Suprapubic skin (tissue), 4 donors: ENCODE data around the gene PPP1R26.

ENCODE experiments used
- CTCF ChIP-seq, 2 donors: fragments of 200-600 bp in 1 of 2; fragments of 450-650 bp in 1 of 2; sonication (generic) in 1 of 2; IDR thresholded peaks; one replicate each; pipeline ENCODE4 v1.5.1; 2016 to 2019; ENCODE audit warnings: antibody characterized with exemption in 2 of 2, mild to moderate bottlenecking in 1 of 2, moderate library complexity in 1 of 2
- POLR2A ChIP-seq, 2 donors: fragments of 450-650 bp; IDR thresholded peaks; one replicate each; pipeline ENCODE4 v1.6.1; 2017; ENCODE audit warnings: antibody characterized with exemption in 2 of 2, mild to moderate bottlenecking in 2 of 2, moderate library complexity in 2 of 2
- POLR2AphosphoS5 ChIP-seq, 3 donors: sonication (generic); formaldehyde crosslinking; IDR thresholded peaks; one replicate each; pipeline ENCODE4 v1.6.1; 2017; ENCODE audit warnings: antibody characterized with exemption in 3 of 3

DNA sequence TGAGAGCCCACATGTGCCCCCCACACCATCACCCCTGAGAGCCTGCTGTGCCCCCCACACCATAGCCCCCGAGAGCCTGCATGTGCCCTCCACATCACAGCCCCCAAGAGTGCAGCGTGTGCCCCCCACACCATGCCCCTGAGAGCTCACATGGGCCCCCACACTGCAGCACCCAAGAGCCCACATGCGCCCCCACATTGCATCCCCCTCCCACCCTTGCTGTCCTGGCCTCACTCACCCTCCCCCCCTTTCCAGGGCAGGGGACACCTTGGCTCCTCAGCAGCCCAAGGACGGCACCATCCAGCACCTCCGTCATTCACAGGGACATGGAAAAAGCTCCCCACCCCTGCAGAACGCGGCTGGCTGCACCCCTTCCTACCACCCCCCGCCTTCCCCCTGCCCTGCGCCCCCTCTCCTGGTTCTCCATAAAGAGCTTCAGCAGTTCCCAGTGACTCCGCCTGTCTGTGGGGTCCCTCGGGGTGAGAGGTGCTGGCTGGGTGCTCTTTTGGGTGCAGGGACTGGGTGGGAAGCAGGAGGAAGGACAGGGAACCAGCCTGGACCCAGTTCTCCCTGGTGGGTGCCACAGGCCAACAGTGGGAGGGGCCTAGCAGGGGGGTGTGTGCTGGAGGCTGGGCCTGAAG, 46.6 kb downstream of the PPP1R26 start:
- TF ChIP-seq CTCF (IDR thresholded peaks at IDR 0.05) (no peak), POLR2A (IDR thresholded peaks at IDR 0.05) (no peak), POLR2AphosphoS5 (IDR thresholded peaks at IDR 0.05) (no peak)
